Right lobe of liver (tissue), 6 donors: Measurements from ENCODE around the gene MARS2. TPM values are rescaled to one million over a fixed set of nuclear protein-coding genes. Genes with fewer than 3 reads are reported as not detected.

Experiments used
- ATAC-seq, 4 donors: fragments of 200-7000 bp; cut with Tn5 transposase; one replicate each; pipeline ENCODE4 v1.9.1; 2020; ENCODE audit warnings: mild to moderate bottlenecking in 4 of 4, moderate library complexity in 4 of 4
- DNase-seq, 3 donors: peaks; one replicate each; pipeline ENCODE4 v3.0.0-alpha.2; 2020
- H3K27ac ChIP-seq, 3 donors: fragments of 200-600 bp; one replicate each; pipeline ENCODE4 v1.8.0; 2022
- H3K27me3 ChIP-seq, 2 donors: fragments of 200-600 bp; one replicate each; pipeline ENCODE4 v1.8.0; 2022
- H3K36me3 ChIP-seq, 4 donors: fragments of 200-600 bp; sonication (generic) in 1 of 4; one replicate each; pipeline versions ENCODE4 v1.5.1 to v1.8.0; 2017 to 2022; ENCODE audit warnings: control low read depth in 1 of 4
- H3K4me1 ChIP-seq, 4 donors: fragments of 200-600 bp; sonication (generic) in 1 of 4; one replicate each; pipeline versions ENCODE4 v1.5.1 to v1.8.0; 2017 to 2022; ENCODE audit warnings: control low read depth in 1 of 4
- H3K4me3 ChIP-seq, 3 donors: fragments of 200-600 bp; one replicate each; pipeline ENCODE4 v1.8.0; 2022
- H3K9me3 ChIP-seq, 4 donors: fragments of 200-600 bp; sonication (generic) in 1 of 4; one replicate each; pipeline versions ENCODE4 v1.5.1 to v1.8.0; 2017 to 2022; ENCODE audit warnings: control low read depth in 1 of 4
- POLR2A ChIP-seq: fragments of 450-650 bp; IDR thresholded peaks from one replicate; pipeline ENCODE4 v1.6.1; 2017; ENCODE audit warnings: antibody characterized with exemption, mild to moderate bottlenecking
- WGBS: methylation state at CpG from one replicate; pipeline ENCODE4 v1.1.6; 2018; ENCODE audit warnings: low coverage, low lambda C conversion rate; ENCODE audit not compliant: insufficient coverage; ENCODE audit errors: missing lambda C conversion rate; 5-methylcytosine and 5-hydroxymethylcytosine counted together
- intact Hi-C, 2 donors: fragments of 100-400 bp; cut with DNase I; formaldehyde crosslinking; loops; one replicate each; pipeline versions ENCODE4 v1.11.2 to v1.14.1; 2022
- total RNA-seq, 6 experiments: library from RNA; depleted of rRNA in 2 of 6; stranded (reverse); fragments of >200 nt in 2 of 6; fragmentation: NEBNext Ultra II Directional in 3 of 6; extraction: Animal tissue kit (Norgen Biotek cat#: 25700) in 3 of 6; gene quantifications; one replicate each; pipeline versions ENCODE4 v1.1.0 to v1.2.4, GENCODE V29; 2016 to 2023
- TF ChIP-seq, protein P1 (sequence below), 4 donors: fragments of 200-600 bp in 3 of 4; fragments of 450-650 bp in 1 of 4; IDR thresholded peaks; one replicate each; pipeline versions ENCODE4 v1.5.1 to v1.8.0; 2016 to 2022; ENCODE audit warnings: antibody characterized with exemption in 4 of 4, mild to moderate bottlenecking in 2 of 4
- donor health status: DM: no; HTN: yes; CAD: no.
- donor health status: DM: no; HTN: no; CAD: no.
- donor health status: DM: no; HTN: no; CAD: no.
- donor health status: DM: no; HTN: yes; CAD: no.
- donor health status: DM: no; HTN: yes; CAD: no.

MARS2 gene
- total RNA-seq, 6 experiments from 2014 or later: 5.1 to 15.1 (median 6.6) TPM

DNA sequence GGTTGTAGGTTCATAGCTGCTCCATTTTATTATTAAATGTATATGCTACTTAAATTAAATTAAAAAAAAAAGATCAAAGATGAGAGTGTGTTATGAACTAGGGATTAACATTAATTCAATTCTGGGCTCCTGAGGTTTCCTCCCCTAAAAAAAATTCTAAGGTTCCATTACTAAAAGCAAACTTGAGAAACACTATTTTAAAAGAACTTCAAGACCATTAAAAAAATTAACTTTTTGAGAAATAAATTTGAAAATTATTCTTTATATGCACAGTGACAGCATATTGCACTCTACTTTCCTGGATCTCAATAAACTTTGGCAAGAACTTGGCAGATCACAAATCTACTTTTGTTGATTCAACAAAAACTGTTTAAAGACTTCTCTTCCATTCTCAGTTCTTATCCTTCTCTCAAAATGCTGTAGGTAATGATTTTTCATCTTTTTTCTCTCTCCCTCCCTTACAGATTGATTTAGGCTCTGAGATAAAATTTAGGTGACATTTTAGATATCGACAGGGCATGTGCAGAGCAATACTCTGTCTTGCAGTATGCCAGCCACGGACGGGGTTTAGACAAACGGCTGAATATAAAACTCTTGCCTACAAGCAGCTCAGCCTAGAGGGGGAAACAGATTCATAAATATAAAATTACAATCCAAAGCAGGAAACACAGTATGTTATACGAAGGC lies 592 bp upstream of the MARS2 start:
- peaks cover 0 to 27% (median 10%) of the 10 kb centered on the region in 4 donors for H3K4me1 ChIP-seq
- no peaks in the 10 kb centered on the region for H3K27me3 ChIP-seq
- no peaks in the 10 kb centered on the region for H3K9me3 ChIP-seq
- peak overlapping the region; percentile 53 to 84 (median 66) for H3K27ac ChIP-seq
- ATAC-seq (peak; percentile 39 to 59 (median 58)), DNase-seq (no peak)
- TF ChIP-seq, protein P1, sequence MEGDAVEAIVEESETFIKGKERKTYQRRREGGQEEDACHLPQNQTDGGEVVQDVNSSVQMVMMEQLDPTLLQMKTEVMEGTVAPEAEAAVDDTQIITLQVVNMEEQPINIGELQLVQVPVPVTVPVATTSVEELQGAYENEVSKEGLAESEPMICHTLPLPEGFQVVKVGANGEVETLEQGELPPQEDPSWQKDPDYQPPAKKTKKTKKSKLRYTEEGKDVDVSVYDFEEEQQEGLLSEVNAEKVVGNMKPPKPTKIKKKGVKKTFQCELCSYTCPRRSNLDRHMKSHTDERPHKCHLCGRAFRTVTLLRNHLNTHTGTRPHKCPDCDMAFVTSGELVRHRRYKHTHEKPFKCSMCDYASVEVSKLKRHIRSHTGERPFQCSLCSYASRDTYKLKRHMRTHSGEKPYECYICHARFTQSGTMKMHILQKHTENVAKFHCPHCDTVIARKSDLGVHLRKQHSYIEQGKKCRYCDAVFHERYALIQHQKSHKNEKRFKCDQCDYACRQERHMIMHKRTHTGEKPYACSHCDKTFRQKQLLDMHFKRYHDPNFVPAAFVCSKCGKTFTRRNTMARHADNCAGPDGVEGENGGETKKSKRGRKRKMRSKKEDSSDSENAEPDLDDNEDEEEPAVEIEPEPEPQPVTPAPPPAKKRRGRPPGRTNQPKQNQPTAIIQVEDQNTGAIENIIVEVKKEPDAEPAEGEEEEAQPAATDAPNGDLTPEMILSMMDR (IDR thresholded peaks at IDR 0.05): no peak
- TF ChIP-seq POLR2A: no peak
- H3K36me3 ChIP-seq: no peaks in the 10 kb centered on the region
- H3K4me3 ChIP-seq: peak overlapping the region; percentile 47 to 89 (median 80)
- 0% methylated on average over 5 of the region's 5 CpGs for WGBS
- intact Hi-C loops: no loop called here

GRCh38 chr2:197705912-197706838 lies 1.0 kb downstream of the MARS2 start:
- H3K4me1 ChIP-seq: peaks cover 0 to 27% (median 10%) of the 10 kb centered on the region in 4 donors
- no peaks in the 10 kb centered on the region for H3K27me3 ChIP-seq
- intact Hi-C loops: no loop called here
- no peaks in the 10 kb centered on the region for H3K9me3 ChIP-seq
- TF ChIP-seq POLR2A: no peak
- TF ChIP-seq, protein P1 (IDR thresholded peaks at IDR 0.05): no peak
- DNase-seq (peak in 2 of 3 donors; percentile 46 to 47), ATAC-seq (peak in 1 of 4 donors; percentile 5)
- H3K36me3 ChIP-seq: no peaks in the 10 kb centered on the region
- H3K27ac ChIP-seq: peak overlapping the region in 2 of 3 donors; percentile 24 to 55
- peak overlapping the region; percentile 80 to 93 (median 89) for H3K4me3 ChIP-seq
- WGBS: 31% methylated on average over 11 of the region's 38 CpGs

- peaks cover 0 to 27% (median 10%) of the 10 kb centered on the region in 4 donors for H3K4me1 ChIP-seq
- no peak for ATAC-seq
Observed at GRCh38 chr2:197706839-197707207, 1.7 kb downstream of the MARS2 start.

More at GRCh38 chr2:197706839-197707207, 1.7 kb downstream of the MARS2 start:
- Histone ChIP-seq H3K4me3 (peak overlapping the region; percentile 80 to 93 (median 89)), H3K36me3 (no peaks in the 10 kb centered on the region), H3K27me3 (no peaks in the 10 kb centered on the region), H3K9me3 (no peaks in the 10 kb centered on the region), H3K27ac (no peak overlapping the region)
- intact Hi-C loops: no loop called here
- WGBS: 78% methylated on average over 2 of the region's 5 CpGs
- no peak for DNase-seq
- TF ChIP-seq POLR2A: no peak
- TF ChIP-seq, protein P1 (IDR thresholded peaks at IDR 0.05): no peak
